Calu3 (cell line): Measurements from ENCODE around the gene EPS15. TPM values are rescaled to one million over a fixed set of nuclear protein-coding genes. Genes with fewer than 3 reads are reported as not detected.

ENCODE experiments used
- BruUV-seq: library from RNA; stranded (reverse); fragments of 400-500 nt; replicated peaks from 2 replicates; lab custom pipeline; 2021; lab: Mats Ljungman, UMichigan
- CTCF ChIA-PET: fragments of 300-600 bp; sonication (Branson Sonifier 250); formaldehyde crosslinking; loops from one replicate; lab custom pipeline; 2022; ENCODE audit warnings: antibody characterized with exemption; lab: Charles Lee
- DNase-seq: peaks from one replicate; pipeline ENCODE4 v3.0.0; 2022
- H3K27ac Mint-ChIP-seq: one replicate; pipeline ENCODE4 v1.8.0; 2022; ENCODE audit warnings: mixed read lengths; ENCODE audit not compliant: unreplicated experiment
- H3K27me3 Mint-ChIP-seq: one replicate; pipeline ENCODE4 v1.8.0; 2022; ENCODE audit warnings: mixed read lengths; ENCODE audit not compliant: unreplicated experiment
- H3K36me3 Mint-ChIP-seq: one replicate; pipeline ENCODE4 v1.8.0; 2022; ENCODE audit warnings: mild to moderate bottlenecking, moderate library complexity, mixed read lengths; ENCODE audit not compliant: insufficient read depth, unreplicated experiment
- H3K4me1 Mint-ChIP-seq: one replicate; pipeline ENCODE4 v1.8.0; 2022; ENCODE audit warnings: mild to moderate bottlenecking, low read depth, mixed read lengths; ENCODE audit not compliant: unreplicated experiment
- H3K4me3 Mint-ChIP-seq: one replicate; pipeline ENCODE4 v1.8.0; 2022; ENCODE audit warnings: mild to moderate bottlenecking, low read depth, moderate library complexity, mixed read lengths; ENCODE audit not compliant: unreplicated experiment
- H3K9me3 Mint-ChIP-seq: one replicate; pipeline ENCODE4 v1.8.0; 2022; ENCODE audit warnings: low read depth, mixed read lengths; ENCODE audit not compliant: unreplicated experiment
- intact Hi-C: fragments of 100-400 bp; cut with micrococcal nuclease; formaldehyde crosslinking; loops from one replicate; pipeline ENCODE4 v1.10.0; 2022; ENCODE audit not compliant: unreplicated experiment
- total RNA-seq: library from RNA; stranded (reverse); gene quantifications from 2 replicates; pipeline ENCODE4 v1.2.3, GENCODE V29; 2022
- TF ChIP-seq, protein P1 (sequence below): fragments of 200-600 bp; IDR thresholded peaks from one replicate; pipeline ENCODE4 v1.8.0; 2022; ENCODE audit warnings: antibody characterized with exemption; ENCODE audit not compliant: unreplicated experiment

Gene EPS15
- total RNA-seq, 1 experiment from 2014 or later = 51.2 TPM

GRCh38 chr1:51311826-51312225, 207.2 kb downstream of the EPS15 start:
- H3K9me3 Mint-ChIP-seq = no peaks in the 10 kb centered on the region
- intact Hi-C loops = no loop called here
- peaks cover 20% of the 10 kb centered on the region for H3K36me3 Mint-ChIP-seq
- no peak for DNase-seq
- CTCF ChIA-PET = interaction anchor here (0.7 kb wide), 1 partner anchor 223 kb away, joined by 3 read pairs; no protein-coding TSS in a partner anchor
- no TSS peak for BruUV-seq
- H3K4me3 Mint-ChIP-seq = no peak overlapping the region
- no peaks in the 10 kb centered on the region for H3K27me3 Mint-ChIP-seq
- TF ChIP-seq, protein P1, sequence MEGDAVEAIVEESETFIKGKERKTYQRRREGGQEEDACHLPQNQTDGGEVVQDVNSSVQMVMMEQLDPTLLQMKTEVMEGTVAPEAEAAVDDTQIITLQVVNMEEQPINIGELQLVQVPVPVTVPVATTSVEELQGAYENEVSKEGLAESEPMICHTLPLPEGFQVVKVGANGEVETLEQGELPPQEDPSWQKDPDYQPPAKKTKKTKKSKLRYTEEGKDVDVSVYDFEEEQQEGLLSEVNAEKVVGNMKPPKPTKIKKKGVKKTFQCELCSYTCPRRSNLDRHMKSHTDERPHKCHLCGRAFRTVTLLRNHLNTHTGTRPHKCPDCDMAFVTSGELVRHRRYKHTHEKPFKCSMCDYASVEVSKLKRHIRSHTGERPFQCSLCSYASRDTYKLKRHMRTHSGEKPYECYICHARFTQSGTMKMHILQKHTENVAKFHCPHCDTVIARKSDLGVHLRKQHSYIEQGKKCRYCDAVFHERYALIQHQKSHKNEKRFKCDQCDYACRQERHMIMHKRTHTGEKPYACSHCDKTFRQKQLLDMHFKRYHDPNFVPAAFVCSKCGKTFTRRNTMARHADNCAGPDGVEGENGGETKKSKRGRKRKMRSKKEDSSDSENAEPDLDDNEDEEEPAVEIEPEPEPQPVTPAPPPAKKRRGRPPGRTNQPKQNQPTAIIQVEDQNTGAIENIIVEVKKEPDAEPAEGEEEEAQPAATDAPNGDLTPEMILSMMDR = no peak
- H3K27ac Mint-ChIP-seq = no peak overlapping the region
- peaks cover 46% of the 10 kb centered on the region for H3K4me1 Mint-ChIP-seq

- Mint-ChIP-seq H3K4me1 (peaks cover 46% of the 10 kb centered on the region), H3K9me3 (no peaks in the 10 kb centered on the region), H3K27me3 (no peaks in the 10 kb centered on the region), H3K4me3 (no peak overlapping the region), H3K36me3 (peaks cover 16% of the 10 kb centered on the region), H3K27ac (no peak overlapping the region)
- DNase-seq = no peak
- intact Hi-C loops = no loop called here
- BruUV-seq = no TSS peak
- CTCF ChIA-PET = no interaction called here
- TF ChIP-seq, protein P1 = no peak
Observed at GRCh38 chr1:51310871-51311613, 208.0 kb downstream of the EPS15 start.

DNA sequence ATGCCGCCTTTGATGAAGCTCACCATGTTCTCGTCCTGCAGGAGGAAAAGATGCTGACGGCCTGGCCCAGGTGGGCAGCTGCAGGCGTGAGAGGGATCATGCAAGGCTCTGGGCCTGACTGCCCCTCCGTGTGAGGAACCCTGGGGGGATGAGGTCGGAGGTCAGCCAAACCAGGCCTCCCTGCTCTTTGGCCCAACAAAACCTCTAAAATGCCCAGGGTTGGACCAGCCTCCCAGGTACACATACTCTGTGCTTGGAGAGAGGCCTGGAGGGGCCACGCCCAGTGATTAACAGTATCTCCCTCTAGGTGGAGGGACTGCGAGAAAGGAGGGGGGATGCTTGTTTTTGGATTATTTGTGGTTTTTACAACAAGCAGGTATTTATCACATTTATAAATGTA, 209.8 kb downstream of the EPS15 start:
- H3K4me1 Mint-ChIP-seq = peaks cover 39% of the 10 kb centered on the region
- TF ChIP-seq, protein P1 = no peak
- peaks cover 8% of the 10 kb centered on the region for H3K36me3 Mint-ChIP-seq
- H3K9me3 Mint-ChIP-seq = no peaks in the 10 kb centered on the region
- no peak for DNase-seq
- intact Hi-C loops = no loop called here
- no peak overlapping the region for H3K27ac Mint-ChIP-seq
- no peaks in the 10 kb centered on the region for H3K27me3 Mint-ChIP-seq
- CTCF ChIA-PET = no interaction called here
- H3K4me3 Mint-ChIP-seq = no peak overlapping the region
- no TSS peak for BruUV-seq

DNA sequence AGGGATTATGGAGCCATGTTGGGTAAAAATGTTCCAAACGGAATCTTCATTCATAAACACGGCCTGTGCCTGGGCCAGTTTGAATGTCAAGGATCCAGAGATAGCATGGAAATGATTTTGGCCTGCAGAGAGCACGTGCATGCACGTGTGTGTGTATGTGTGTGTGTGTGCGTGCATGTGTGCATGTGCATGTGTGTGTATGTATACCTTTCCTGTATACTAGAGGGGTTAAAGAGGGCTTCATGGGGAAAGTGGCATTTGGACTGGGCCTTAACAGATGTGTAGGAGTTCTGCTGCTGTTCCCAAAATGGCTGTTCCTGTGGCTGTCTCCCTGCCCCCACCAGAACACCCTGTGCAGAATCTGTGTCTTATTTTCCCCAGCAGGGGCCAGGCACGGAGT, 210.4 kb downstream of the EPS15 start:
- TF ChIP-seq, protein P1 = no peak
- H3K27ac Mint-ChIP-seq = no peak overlapping the region
- H3K4me1 Mint-ChIP-seq = peaks cover 33% of the 10 kb centered on the region
- no peaks in the 10 kb centered on the region for H3K9me3 Mint-ChIP-seq
- intact Hi-C loops = no loop called here
- CTCF ChIA-PET = no interaction called here
- no TSS peak for BruUV-seq
- no peaks in the 10 kb centered on the region for H3K27me3 Mint-ChIP-seq
- H3K4me3 Mint-ChIP-seq = no peak overlapping the region
- DNase-seq = no peak
- H3K36me3 Mint-ChIP-seq = peaks cover 3% of the 10 kb centered on the region
